GM08714 (cell line): ENCODE measurements around the gene C1QL1.
A peak's percentile ranks its signal among the peaks of the same experiment; 100 is the strongest.

Experiments
- H3K4me3 ChIP-seq: fragments of 200-500 bp; sonication (Bioruptor generic); 2 replicates; pipeline ENCODE4 v1.5.1; 2014; ENCODE audit warnings: mild to moderate bottlenecking, low read length, inconsistent platforms
- ZNF274 ChIP-seq: IDR thresholded peaks from 2 replicates; pipeline ENCODE4 v1.6.1; 2012; ENCODE audit warnings: mild to moderate bottlenecking, low read depth, low read length

C1QL1 gene

GRCh38 chr17:44968225-44969143 lies at the start of gene C1QL1:
C1QL1 (minus strand) TSS chr17:44968303; CDS start chr17:44968048, 255 bp downstream.
- H3K4me3 ChIP-seq = peak within 1 kb of the TSS; percentile 59; the same call in 1 of the 2 replicates
- TF ChIP-seq ZNF274 = no peak

DNA sequence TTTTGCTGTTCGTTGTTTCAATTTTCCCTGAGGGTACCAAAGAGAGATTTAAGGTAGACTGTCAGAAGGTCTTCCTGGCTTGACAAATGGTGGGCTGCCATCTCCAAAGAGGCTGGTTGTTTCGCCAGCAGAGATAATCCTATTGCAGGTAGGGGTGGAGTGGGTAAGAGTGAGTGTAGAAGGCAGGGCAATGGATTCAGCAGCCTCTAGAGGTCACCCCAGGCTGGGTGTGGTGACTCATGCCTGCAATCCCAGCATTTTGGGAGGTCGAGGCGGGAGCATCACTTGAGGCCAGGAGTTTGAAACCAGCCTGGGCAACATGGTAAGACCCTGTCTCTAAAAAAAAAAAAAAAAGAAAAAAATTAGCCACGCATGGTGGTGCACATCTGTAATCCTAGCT lies 48.7 kb upstream of the C1QL1 start:
- TF ChIP-seq ZNF274 = no peak
- no peak overlapping the region for H3K4me3 ChIP-seq

DNA sequence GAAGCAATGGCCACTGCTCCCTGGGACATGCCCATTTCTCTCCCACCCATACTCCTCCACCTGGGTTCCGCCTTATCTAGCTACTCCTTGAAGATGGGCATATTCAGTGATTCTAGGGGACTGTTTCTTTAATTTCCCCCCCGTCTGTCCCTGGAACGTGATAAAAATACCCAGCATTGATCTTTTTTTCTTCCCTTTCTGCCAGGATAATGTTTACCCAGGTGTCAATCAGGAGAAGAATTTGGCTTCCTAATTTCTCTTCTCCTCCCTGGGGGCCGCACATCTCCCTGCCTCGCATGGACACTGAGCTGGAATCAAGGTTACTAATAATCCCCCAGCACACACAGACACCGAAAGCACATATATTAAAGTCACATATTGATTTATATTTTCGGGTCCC lies 48.1 kb upstream of the C1QL1 start:
- no peak for TF ChIP-seq ZNF274
- H3K4me3 ChIP-seq = no peak overlapping the region

- H3K4me3 ChIP-seq = no peak overlapping the region
- TF ChIP-seq ZNF274 = no peak
Observed at GRCh38 chr17:45013021-45013997, 45.2 kb upstream of the C1QL1 start.

DNA sequence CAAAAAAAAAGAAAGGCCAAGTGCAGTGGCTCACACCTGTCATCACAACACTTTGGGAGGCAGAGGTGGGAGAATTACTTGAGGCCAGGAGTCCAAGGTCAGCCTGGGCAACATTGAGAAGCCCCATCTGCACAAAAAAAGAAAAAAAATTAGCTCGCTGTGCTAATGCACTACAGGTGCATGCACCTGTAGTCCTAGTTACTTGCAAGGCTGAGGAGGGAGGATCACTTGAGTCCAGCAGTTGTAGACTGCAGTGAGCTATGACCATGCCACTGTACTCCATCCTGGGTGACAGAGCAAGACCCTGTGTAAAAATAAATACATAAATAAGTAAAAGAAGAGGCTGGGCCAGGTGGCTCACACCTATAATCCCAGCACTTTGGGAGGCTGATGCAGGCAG lies 43.7 kb upstream of the C1QL1 start:
- no peak overlapping the region for H3K4me3 ChIP-seq
- TF ChIP-seq ZNF274 = no peak

DNA sequence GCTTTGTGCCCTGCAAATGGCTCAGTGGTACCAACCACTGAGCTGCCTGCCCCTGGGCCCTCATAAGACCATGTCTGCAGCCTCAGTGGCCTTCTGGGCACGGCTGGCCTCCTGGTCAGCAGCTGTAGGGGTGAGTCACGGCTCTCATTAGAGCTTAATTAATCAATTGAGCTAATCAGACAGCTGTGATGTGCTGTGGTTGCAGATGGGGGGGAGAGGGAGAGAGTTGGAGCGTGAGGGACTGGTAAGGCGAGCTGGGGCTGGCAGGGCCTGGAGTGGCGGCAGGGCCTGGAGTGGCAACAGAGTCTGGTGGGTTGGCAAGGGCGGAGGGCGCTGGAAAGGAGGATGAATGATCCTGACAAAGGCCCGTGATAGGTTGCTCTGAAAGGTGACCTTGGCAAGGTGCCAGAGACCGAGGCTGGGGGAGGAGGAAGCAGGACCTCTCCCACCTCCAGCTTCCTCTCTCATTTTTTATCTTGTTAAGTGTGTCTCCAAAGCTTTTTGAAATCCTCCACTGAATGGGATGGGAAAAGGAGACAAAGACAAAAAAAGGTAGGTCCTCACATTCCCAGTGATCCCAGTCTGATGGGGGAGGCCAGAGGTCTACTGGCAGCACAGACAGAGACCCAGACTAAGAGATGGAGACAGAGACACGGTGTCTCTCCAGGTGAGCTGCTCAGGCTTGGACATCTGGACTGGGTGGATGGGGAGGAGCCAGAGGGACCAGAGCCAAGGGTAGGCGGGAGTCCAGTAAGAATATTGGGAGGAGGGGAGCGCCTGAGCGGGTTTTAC lies 41.8 kb upstream of the C1QL1 start:
- no peak overlapping the region for H3K4me3 ChIP-seq
- TF ChIP-seq ZNF274 = no peak

- no peak for TF ChIP-seq ZNF274
- no peak overlapping the region for H3K4me3 ChIP-seq
Observed at GRCh38 chr17:45008216-45008615, 40.1 kb upstream of the C1QL1 start.

DNA sequence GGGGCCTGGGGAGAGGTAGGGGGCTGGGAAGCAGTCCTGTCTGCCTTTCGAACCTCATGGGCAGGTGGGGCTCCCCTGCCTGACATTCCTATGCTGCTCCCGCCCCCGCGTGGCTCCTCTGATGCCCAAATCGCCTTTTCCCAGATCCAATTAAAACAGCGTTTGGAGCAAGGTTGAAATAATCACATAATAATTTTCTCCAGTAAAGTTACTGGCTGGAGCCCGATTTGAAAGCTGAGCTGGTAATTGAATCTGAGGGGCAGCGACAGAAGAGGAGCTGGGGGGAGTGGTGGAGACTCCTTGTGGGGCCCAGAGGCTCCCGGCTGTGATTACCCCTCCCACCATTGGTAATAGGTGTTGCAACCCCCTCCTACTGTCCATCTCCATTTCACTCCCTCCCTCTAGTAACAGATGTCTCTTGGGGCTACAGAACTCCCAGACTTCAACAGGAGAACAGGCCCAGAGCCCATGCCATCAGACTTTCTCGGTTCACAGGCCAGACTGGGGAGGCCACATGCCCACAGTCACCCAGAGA lies 38.9 kb upstream of the C1QL1 start:
- no peak overlapping the region for H3K4me3 ChIP-seq

DNA sequence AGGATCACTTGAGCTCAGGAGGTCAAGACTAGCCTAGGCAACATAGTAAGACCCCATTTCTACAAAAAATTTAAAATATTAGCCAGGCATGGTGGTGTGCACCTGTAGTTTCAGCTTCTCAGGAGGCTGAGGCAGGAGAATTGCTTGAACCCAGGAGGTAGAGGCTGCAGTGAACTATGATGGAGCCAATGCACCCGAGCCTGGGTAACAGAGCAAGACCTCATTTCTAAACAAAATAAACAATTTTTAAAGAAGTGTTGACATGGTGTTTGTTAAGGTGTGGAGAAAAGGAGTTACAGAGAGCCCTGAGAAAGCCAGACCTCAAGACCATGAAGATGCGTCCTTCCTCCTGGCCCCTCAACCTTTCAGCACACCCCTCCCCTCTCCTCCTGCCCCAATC lies 37.6 kb upstream of the C1QL1 start:
- no peak overlapping the region for H3K4me3 ChIP-seq
- TF ChIP-seq ZNF274 = no peak

More for the DNA sequence above, 38.9 kb upstream of the C1QL1 start:
- no peak for TF ChIP-seq ZNF274

DNA sequence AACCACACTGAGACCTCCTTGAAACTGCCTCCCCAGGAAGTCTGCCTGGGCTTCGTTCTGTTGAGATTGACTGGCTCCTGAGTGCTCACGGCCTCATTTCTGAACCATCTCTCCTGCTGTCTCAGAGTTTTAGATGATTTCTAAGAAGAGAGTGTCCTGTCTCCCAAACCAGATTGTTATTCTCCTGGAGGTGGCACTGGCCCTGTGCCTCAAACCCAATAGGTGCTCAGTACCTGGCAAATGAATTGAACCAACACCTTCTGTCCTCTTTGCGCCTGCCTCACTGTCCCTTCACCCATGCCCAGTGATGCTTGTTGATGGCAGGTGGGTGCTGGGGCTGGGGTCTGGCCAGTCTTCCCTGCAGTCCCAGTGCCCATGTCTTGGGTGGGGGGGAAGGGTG lies 36.3 kb upstream of the C1QL1 start:
- no peak for TF ChIP-seq ZNF274
- H3K4me3 ChIP-seq = no peak overlapping the region

GRCh38 chr17:45003877-45004276 lies 35.8 kb upstream of the C1QL1 start:
- no peak for TF ChIP-seq ZNF274
- no peak overlapping the region for H3K4me3 ChIP-seq

DNA sequence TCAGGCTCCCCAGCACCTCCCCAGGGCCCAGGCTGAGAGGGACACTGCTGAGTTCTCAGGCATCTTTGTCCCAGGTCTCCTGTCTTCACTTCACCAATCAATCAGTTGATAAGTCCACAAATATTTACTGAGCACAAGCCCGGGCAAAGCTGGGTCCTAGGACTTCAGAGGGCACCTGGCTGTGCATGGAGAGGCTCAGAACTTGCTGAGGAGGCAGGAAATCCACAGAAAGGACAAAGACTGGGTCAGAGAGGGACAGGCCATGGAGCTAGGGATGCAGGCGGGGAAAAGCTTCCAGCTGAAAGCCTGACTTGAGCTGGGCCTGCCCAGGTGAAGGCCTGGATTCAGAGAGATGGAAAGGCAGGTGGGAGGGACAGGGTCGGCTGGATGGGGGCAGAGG lies 33.2 kb upstream of the C1QL1 start:
- TF ChIP-seq ZNF274 = no peak
- no peak overlapping the region for H3K4me3 ChIP-seq

GRCh38 chr17:44999433-44999832 lies 31.3 kb upstream of the C1QL1 start:
- TF ChIP-seq ZNF274 = no peak
- H3K4me3 ChIP-seq = no peak overlapping the region

- TF ChIP-seq ZNF274 = no peak
- no peak overlapping the region for H3K4me3 ChIP-seq
Observed at GRCh38 chr17:44998646-44999045, 30.5 kb upstream of the C1QL1 start.
